Measurements from ENCODE around the gene NSDHL. TPM values are rescaled to one million over a fixed set of nuclear protein-coding genes. Genes with fewer than 3 reads are reported as not detected.
"Not testable (repeated sequence)": the region's sequence is repeated elsewhere in the genome, so short reads cannot be mapped to it uniquely, and the experiment has no call there.

Gene NSDHL
- polyA plus RNA-seq, 2 of the 4 experiments (the other 2 are of a cell fraction): 24.9 to 50.5 TPM

GRCh38 chrX:152831391-152831790 is 528 bp downstream of the NSDHL start:
- ATAC-seq: peak in 1 of 2 experiments; percentile 10; a peak in 2 of 6 replicates
- ChIA-PET CTCF (interaction anchor here (1.0 to 2.5 kb wide), 3 partner anchors 11 to 94 kb away, joined by 3 to 11 read pairs (median 4); no protein-coding TSS in a partner anchor), POLR2A (interaction anchor here (1.2 kb wide), 1 partner anchor 15 kb away, joined by 3 read pairs; no protein-coding TSS in a partner anchor)
- peak overlapping the region; percentile 78 for H3K4me3 ChIP-seq
- peak overlapping the region; percentile 82 to 94 for H3K27ac ChIP-seq
- TF ChIP-seq ZFP36 (IDR thresholded peaks at IDR 0.05; ENCODE audit: borderline replicate concordance, partially characterized antibody): no peak
- TF ChIP-seq MAZ (IDR thresholded peaks at IDR 0.05; ENCODE audit: borderline replicate concordance, low read depth, low read length): no peak
- no peak for TF ChIP-seq ZNF302 (CRISPR knock-in tag; IDR thresholded peaks at IDR 0.05)
- TF ChIP-seq NPAS2 (CRISPR knock-in tag; IDR thresholded peaks at IDR 0.05; ENCODE audit: borderline replicate concordance): no peak
- no peak for TF ChIP-seq KDM1A (IDR thresholded peaks at IDR 0.05; ENCODE audit: low read depth)
- no peak for TF ChIP-seq CBX8 (IDR thresholded peaks at IDR 0.05)
- TF ChIP-seq HES2 (IDR thresholded peaks at IDR 0.05): no peak
- no peak for TF ChIP-seq MAFK (IDR thresholded peaks at IDR 0.05; ENCODE audit: partially characterized antibody)
- TF ChIP-seq EP300 (IDR thresholded peaks at IDR 0.05): no peak
- H3K4me2 ChIP-seq: peak overlapping the region; percentile 88
- 8% methylated on average over 9 of the region's 10 CpGs for WGBS (ENCODE audit: missing lambda C conversion rate)
- no peak for DNase-seq (ENCODE audit: low read depth in 1 of 2, low spot score in 1 of 2)
- H3K4me1 ChIP-seq: peaks cover 6% of the 10 kb centered on the region; the same call in 1 of the 3 replicates
- no peaks in the 10 kb centered on the region for H3K9me3 ChIP-seq
- no peak for FAIRE-seq

GRCh38 chrX:152832520-152832919 is 1.7 kb downstream of the NSDHL start:
- no peak for FAIRE-seq

GRCh38 chrX:152833378-152833777 is 2.5 kb downstream of the NSDHL start:
- Histone ChIP-seq H3K4me2 (no peak overlapping the region), H3K4me3 (no peak overlapping the region), H3K4me1 (peaks cover 6% of the 10 kb centered on the region; the same call in 1 of the 3 replicates), H3K27ac (no peak overlapping the region), H3K9me3 (no peaks in the 10 kb centered on the region)
- no peak for DNase-seq (ENCODE audit: low read depth in 1 of 2, low spot score in 1 of 2)
- 100% methylated on average over 4 of the region's 4 CpGs for WGBS (ENCODE audit: missing lambda C conversion rate)
- POLR2A ChIA-PET: no interaction called here
- FAIRE-seq: no peak
- no peak for TF ChIP-seq JUNB (IDR thresholded peaks at IDR 0.05)
- no peak for TF ChIP-seq EHMT2 (IDR thresholded peaks at IDR 0.05; ENCODE audit: low read depth)
- TF ChIP-seq ELK1 (IDR thresholded peaks at IDR 0.05; ENCODE audit: low read depth, low read length): no peak
- TF ChIP-seq KDM1A (IDR thresholded peaks at IDR 0.05; ENCODE audit: low read depth): no peak
- TF ChIP-seq GATA3 (IDR thresholded peaks at IDR 0.05; ENCODE audit: borderline replicate concordance): no peak
- TF ChIP-seq RARB (CRISPR knock-in tag; IDR thresholded peaks at IDR 0.05): no peak
- TF ChIP-seq EP300 (IDR thresholded peaks at IDR 0.05): no peak
- no peak for TF ChIP-seq REST (IDR thresholded peaks at IDR 0.05)
- TF ChIP-seq MAZ (IDR thresholded peaks at IDR 0.05; ENCODE audit: borderline replicate concordance, low read depth, low read length): no peak
- no peak for TF ChIP-seq SMC3 (IDR thresholded peaks at IDR 0.05)
- no peak for TF ChIP-seq ZSCAN20 (CRISPR knock-in tag; IDR thresholded peaks at IDR 0.05)
- CTCF ChIA-PET: interaction anchor here (3.3 kb wide), 1 partner anchor 12 kb away, joined by 13 read pairs; no protein-coding TSS in a partner anchor
- ATAC-seq: no peak

More at GRCh38 chrX:152832520-152832919, 1.7 kb downstream of the NSDHL start:
- CTCF ChIA-PET: interaction anchor here (3.3 kb wide), 1 partner anchor 11 kb away, joined by 13 read pairs; no protein-coding TSS in a partner anchor
- Histone ChIP-seq H3K27ac (no peak overlapping the region), H3K4me3 (no peak overlapping the region), H3K4me1 (peaks cover 6% of the 10 kb centered on the region; the same call in 1 of the 3 replicates), H3K4me2 (no peak overlapping the region), H3K9me3 (no peaks in the 10 kb centered on the region)
- DNase-seq (ENCODE audit: low read depth in 1 of 2, low spot score in 1 of 2) (no peak), ATAC-seq (no peak)
- 100% methylated on average over 5 of the region's 5 CpGs for WGBS (ENCODE audit: missing lambda C conversion rate)
- POLR2A ChIA-PET: no interaction called here
- TF ChIP-seq RNF2 (IDR thresholded peaks at IDR 0.05; ENCODE audit: borderline replicate concordance, low read depth) (no peak), HMGXB4 (CRISPR knock-in tag; IDR thresholded peaks at IDR 0.05; ENCODE audit: borderline replicate concordance) (no peak), MAX (IDR thresholded peaks at IDR 0.05) (no peak), FOSB (CRISPR knock-in tag; IDR thresholded peaks at IDR 0.05) (no peak), ZFP36 (IDR thresholded peaks at IDR 0.05; ENCODE audit: borderline replicate concordance, partially characterized antibody) (peak; percentile 18), TFCP2L1 (CRISPR knock-in tag; IDR thresholded peaks at IDR 0.05) (no peak)

GRCh38 chrX:152835470-152835869 is 4.6 kb downstream of the NSDHL start:
- ATAC-seq; H3K4me1 ChIP-seq; CTCF ChIA-PET; H3K27ac ChIP-seq; H3K4me2 ChIP-seq; H3K9me3 ChIP-seq; H3K4me3 ChIP-seq; FAIRE-seq; POLR2A ChIA-PET; DNase-seq (ENCODE audit: low read depth in 1 of 2, low spot score in 1 of 2): not testable (repeated sequence)
- 60% methylated on average over 1 of the region's 1 CpG for WGBS (ENCODE audit: missing lambda C conversion rate)
